GM19463 (cell line): ENCODE results near the gene DLG2.
"Not testable (repeated sequence)": the region's sequence is repeated elsewhere in the genome, so short reads cannot be mapped to it uniquely, and the experiment has no call there.

Experiments used
- ATAC-seq: cut with Tn5 transposase; IDR thresholded peaks from one replicate; pipeline ENCODE4 v1.9.1; 2021; ENCODE audit warnings: mild to moderate bottlenecking, moderate library complexity; ENCODE audit not compliant: unreplicated experiment

The DLG2 gene

GRCh38 chr11:85472953-85473352 is 154.2 kb downstream of the DLG2 start:
- no peak for ATAC-seq

- ATAC-seq, result no peak
These were observed 162.9 kb downstream of the DLG2 start for GRCh38 chr11:85464283-85464682.

- ATAC-seq, result no peak
These were observed 167.8 kb downstream of the DLG2 start for GRCh38 chr11:85459304-85459703.

GRCh38 chr11:85444479-85444878 is 182.7 kb downstream of the DLG2 start:
- ATAC-seq, result no peak

- no peak for ATAC-seq
These were observed 186.9 kb downstream of the DLG2 start for GRCh38 chr11:85440273-85440672.

- ATAC-seq, result no peak
These were observed 188.8 kb downstream of the DLG2 start for GRCh38 chr11:85438328-85438727.

- no peak for ATAC-seq
These were observed 195.8 kb downstream of the DLG2 start for GRCh38 chr11:85431319-85431718.

GRCh38 chr11:85423794-85424193 is 203.3 kb downstream of the DLG2 start:
- no peak for ATAC-seq

GRCh38 chr11:85423316-85423715 is 203.8 kb downstream of the DLG2 start:
- no peak for ATAC-seq

GRCh38 chr11:85414175-85414574 is 213.0 kb downstream of the DLG2 start:
- ATAC-seq, result no peak

- ATAC-seq, result no peak
These were observed 219.5 kb downstream of the DLG2 start for GRCh38 chr11:85407648-85408047.

- no peak for ATAC-seq
These were observed 220.3 kb downstream of the DLG2 start for GRCh38 chr11:85406841-85407240.

- ATAC-seq, result no peak
These were observed 220.8 kb downstream of the DLG2 start for GRCh38 chr11:85406316-85406715.

GRCh38 chr11:85395515-85396055 is 231.6 kb downstream of the DLG2 start:
- ATAC-seq, result not testable (repeated sequence)

GRCh38 chr11:85394283-85394682 is 232.9 kb downstream of the DLG2 start:
- no peak for ATAC-seq

GRCh38 chr11:85391141-85391540 is 236.0 kb downstream of the DLG2 start:
- ATAC-seq, result no peak

- no peak for ATAC-seq
These were observed 241.6 kb downstream of the DLG2 start for GRCh38 chr11:85385547-85385946.

- no peak for ATAC-seq
These were observed 242.0 kb downstream of the DLG2 start for GRCh38 chr11:85385111-85385510.

- ATAC-seq, result no peak
These were observed 248.1 kb downstream of the DLG2 start for GRCh38 chr11:85379066-85379465.

- ATAC-seq, result no peak
These were observed 249.2 kb downstream of the DLG2 start for GRCh38 chr11:85377901-85378300.

- no peak for ATAC-seq
These were observed 267.3 kb downstream of the DLG2 start for GRCh38 chr11:85359859-85360258.

GRCh38 chr11:85355921-85356320 is 271.2 kb downstream of the DLG2 start:
- ATAC-seq, result no peak

- ATAC-seq, result not testable (repeated sequence)
These were observed 277.6 kb downstream of the DLG2 start for GRCh38 chr11:85349539-85349938.
